ENCODE results near the gene EFNA1.
"Not testable (repeated sequence)": the region's sequence is repeated elsewhere in the genome, so short reads cannot be mapped to it uniquely, and the experiment has no call there.

Gene EFNA1

GRCh38 chr1:155092641-155093040 lies 35.0 kb upstream of the EFNA1 start:
- no peak for DNase-seq

- peak; percentile 77 for DNase-seq
These were observed 33.6 kb upstream of the EFNA1 start for GRCh38 chr1:155093911-155094621.

GRCh38 chr1:155094622-155094948 lies 33.1 kb upstream of the EFNA1 start:
- DNase-seq, result no peak

GRCh38 chr1:155099331-155099730 lies 28.3 kb upstream of the EFNA1 start:
- DNase-seq, result no peak

- no peak for DNase-seq
These were observed 24.4 kb upstream of the EFNA1 start for GRCh38 chr1:155103325-155103724.

GRCh38 chr1:155104605-155105534 lies 22.8 kb upstream of the EFNA1 start:
- no peak for DNase-seq

GRCh38 chr1:155105604-155106011 lies 22.1 kb upstream of the EFNA1 start:
- peak; percentile 37 for DNase-seq

- no peak for DNase-seq
These were observed 20.8 kb upstream of the EFNA1 start for GRCh38 chr1:155106862-155107261.

GRCh38 chr1:155107309-155108264 lies 20.1 kb upstream of the EFNA1 start:
- no peak for DNase-seq

- no peak for DNase-seq
These were observed 19.4 kb upstream of the EFNA1 start for GRCh38 chr1:155108296-155108695.

- no peak for DNase-seq
These were observed 17.3 kb upstream of the EFNA1 start for GRCh38 chr1:155110381-155110780.

GRCh38 chr1:155110826-155111225 lies 16.9 kb upstream of the EFNA1 start:
- DNase-seq, result no peak

GRCh38 chr1:155113450-155113980 lies 14.2 kb upstream of the EFNA1 start:
- DNase-seq, result no peak

- no peak for DNase-seq
These were observed 11.4 kb upstream of the EFNA1 start for GRCh38 chr1:155116113-155116764.

- DNase-seq, result no peak
These were observed 10.1 kb upstream of the EFNA1 start for GRCh38 chr1:155117610-155118009.

GRCh38 chr1:155118090-155118489 lies 9.6 kb upstream of the EFNA1 start:
- not testable (repeated sequence) for DNase-seq

- DNase-seq, result no peak
These were observed 7.4 kb upstream of the EFNA1 start for GRCh38 chr1:155120253-155120652.

GRCh38 chr1:155121249-155121648 lies 6.4 kb upstream of the EFNA1 start:
- no peak for DNase-seq

- DNase-seq, result no peak
These were observed 5.4 kb upstream of the EFNA1 start for GRCh38 chr1:155122308-155122707.

GRCh38 chr1:155123801-155124200 lies 3.9 kb upstream of the EFNA1 start:
- DNase-seq, result no peak

GRCh38 chr1:155124503-155125463 lies 2.9 kb upstream of the EFNA1 start:
- no peak for DNase-seq

All from right hindlimb (tissue), 1 donor.